Adrenal gland (tissue), 12 donors: ENCODE results near the gene SLC38A8. TPM values are rescaled to one million over a fixed set of nuclear protein-coding genes. Genes with fewer than 3 reads are reported as not detected.

Source experiments
- DNase-seq, 7 donors: peaks; one replicate each; pipeline ENCODE4 v3.0.0-alpha.2; 2019 to 2020
- H3K27ac ChIP-seq, 5 donors: fragments of 200-600 bp; sonication (generic) in 4 of 5; 1 replicate in 3 of 5; 2 replicates in 2 of 5; pipeline versions ENCODE4 v1.5.1 to v1.8.0; 2016 to 2020; ENCODE audit warnings: mild to moderate bottlenecking in 1 of 5
- H3K27me3 ChIP-seq: fragments of 200-600 bp; 2 replicates; pipeline ENCODE4 v1.8.0; 2021
- H3K36me3 ChIP-seq, 2 donors: fragments of 200-600 bp; replicated peaks in 1 of 2; 1 replicate in 1 of 2; 2 replicates in 1 of 2; pipeline versions ENCODE4 v1.5.1 to v1.8.0; 2018 to 2022
- H3K4me1 ChIP-seq, 2 donors: fragments of 200-600 bp; replicated peaks in 1 of 2; 1 replicate in 1 of 2; 2 replicates in 1 of 2; pipeline versions ENCODE4 v1.5.1 to v1.8.0; 2018 to 2021
- H3K4me3 ChIP-seq, 4 donors: fragments of 200-600 bp; sonication (generic) in 3 of 4; one replicate each; pipeline ENCODE4 v1.5.1; 2016 to 2018
- H3K9me3 ChIP-seq, 3 donors: fragments of 200-600 bp; sonication (generic) in 1 of 3; replicated peaks in 1 of 3; 1 replicate in 2 of 3; 2 replicates in 1 of 3; pipeline versions ENCODE4 v1.5.1 to v1.8.0; 2016 to 2021
- CTCF ChIP-seq, 6 experiments: fragments of 450-650 bp in 4 of 6; fragments of 200-600 bp in 2 of 6; sonication (generic) in 1 of 6; IDR thresholded peaks; 1 replicate in 5 of 6; 2 replicates in 1 of 6; pipeline versions ENCODE4 v1.5.1 to v1.8.0; 2016 to 2021; ENCODE audit warnings: antibody characterized with exemption in 6 of 6, mild to moderate bottlenecking in 2 of 6, moderate library complexity in 1 of 6
- POLR2A ChIP-seq, 2 donors: fragments of 450-650 bp; IDR thresholded peaks; one replicate each; pipeline ENCODE4 v1.6.1; 2017; ENCODE audit warnings: antibody characterized with exemption in 2 of 2, mild to moderate bottlenecking in 2 of 2, moderate library complexity in 1 of 2
- WGBS, 4 donors: extraction: QIAGEN DNeasy Blood & Tissue Kit in 2 of 4; methylation state at CpG; one replicate each; pipeline versions ENCODE4 v1.1.5 to v1.1.7; 2013 to 2017; 5-methylcytosine and 5-hydroxymethylcytosine counted together
- intact Hi-C, 2 donors: fragments of 100-400 bp; cut with DNase I; formaldehyde crosslinking; loops; one replicate each; pipeline versions ENCODE4 v1.14.1 to v1.15.0; 2022 to 2023
- polyA plus RNA-seq, 3 donors: library from polyadenylated mRNA; stranded (reverse); fragments of 200-250 nt in 2 of 3; fragments of 350-450 nt in 1 of 3; fragmentation: Illumina TruSeq in 1 of 3; extraction: RNeasy Lipid Tissue Mini Kit (QIAGEN cat#74804) in 1 of 3; gene quantifications; one replicate each; pipeline ENCODE4 v1.2.3, GENCODE V29; 2013 to 2014
- total RNA-seq, 9 donors: library from RNA; depleted of rRNA in 4 of 9; stranded (reverse); fragments of >200 nt in 4 of 9; fragments of 120-200 nt in 1 of 9; fragmentation: NEBNext Ultra II Directional in 1 of 9; extraction: Animal tissue kit (Norgen Biotek cat#: 25700) in 1 of 9; gene quantifications; one replicate each; pipeline versions ENCODE4 v1.1.0 to v1.2.4, GENCODE V29; 2013 to 2023
- donor health status: healthy with polysubstance abuse.
- donor health status: Bipolar disorder and iron deficiency.
- donor health status: DM: yes; HTN: yes; CAD: no.
- donor health status: DM: no; HTN: no; CAD: no.
- donor health status: DM: no; HTN: no; CAD: no.
- donor health status: DM: yes; HTN: yes; CAD: no.

The SLC38A8 gene
- total and polyA plus RNA-seq, 12 donors: 0.07 to 1.3 (median 0.60) TPM; not detected in 6

GRCh38 chr16:84021488-84021887, 21.1 kb downstream of the SLC38A8 start:
- Histone ChIP-seq H3K9me3 (no peaks in the 10 kb centered on the region), H3K36me3 (no peaks in the 10 kb centered on the region), H3K4me3 (no peak overlapping the region), H3K27me3 (no peaks in the 10 kb centered on the region), H3K4me1 (no peaks in the 10 kb centered on the region), H3K27ac (no peak overlapping the region)
- no peak for TF ChIP-seq CTCF (IDR thresholded peaks at IDR 0.05)
- TF ChIP-seq POLR2A (IDR thresholded peaks at IDR 0.05): no peak
- DNase-seq: no peak
- intact Hi-C loops: no loop called here
- 86 to 93% (median 91%) methylated on average over 5 of the region's 5 CpGs for WGBS, 4 donors

GRCh38 chr16:84020353-84020752, 22.2 kb downstream of the SLC38A8 start:
- Histone ChIP-seq H3K36me3 (no peaks in the 10 kb centered on the region), H3K4me1 (no peaks in the 10 kb centered on the region), H3K4me3 (no peak overlapping the region), H3K27me3 (no peaks in the 10 kb centered on the region), H3K27ac (no peak overlapping the region), H3K9me3 (no peaks in the 10 kb centered on the region)
- WGBS, 4 donors: 89 to 100% (median 92%) methylated on average over 5 to 9 of the region's 9 CpGs
- intact Hi-C loops: no loop called here
- no peak for TF ChIP-seq POLR2A (IDR thresholded peaks at IDR 0.05)
- TF ChIP-seq CTCF (IDR thresholded peaks at IDR 0.05): no peak
- no peak for DNase-seq

- no peak for DNase-seq
- Histone ChIP-seq H3K27me3 (no peaks in the 10 kb centered on the region), H3K4me1 (no peaks in the 10 kb centered on the region), H3K9me3 (no peaks in the 10 kb centered on the region), H3K4me3 (no peak overlapping the region), H3K36me3 (no peaks in the 10 kb centered on the region), H3K27ac (no peak overlapping the region)
- 84 to 87% (median 86%) methylated on average over 4 of the region's 4 CpGs for WGBS, 4 donors
- TF ChIP-seq POLR2A (IDR thresholded peaks at IDR 0.05) (no peak), CTCF (IDR thresholded peaks at IDR 0.05) (no peak)
- intact Hi-C loops: no loop called here
Observed at GRCh38 chr16:84018710-84019109, 23.9 kb downstream of the SLC38A8 start.

GRCh38 chr16:84016477-84016876, 26.1 kb downstream of the SLC38A8 start:
- intact Hi-C loops: no loop called here
- H3K4me3 ChIP-seq: no peak overlapping the region
- no peaks in the 10 kb centered on the region for H3K4me1 ChIP-seq
- TF ChIP-seq CTCF (IDR thresholded peaks at IDR 0.05) (no peak), POLR2A (IDR thresholded peaks at IDR 0.05) (no peak)
- 92 to 96% (median 94%) methylated on average over 4 to 12 of the region's 12 CpGs for WGBS, 4 donors
- DNase-seq: no peak
- H3K9me3 ChIP-seq: no peaks in the 10 kb centered on the region
- H3K27me3 ChIP-seq: no peaks in the 10 kb centered on the region
- no peaks in the 10 kb centered on the region for H3K36me3 ChIP-seq
- H3K27ac ChIP-seq: no peak overlapping the region
